Measurements from ENCODE around the gene TCAP. TPM values are rescaled to one million over a fixed set of nuclear protein-coding genes. Genes with fewer than 3 reads are reported as not detected.

TCAP gene
- total and polyA plus RNA-seq, 4 donors = 0.82 to 1.4 (median 1.2) TPM

DNA sequence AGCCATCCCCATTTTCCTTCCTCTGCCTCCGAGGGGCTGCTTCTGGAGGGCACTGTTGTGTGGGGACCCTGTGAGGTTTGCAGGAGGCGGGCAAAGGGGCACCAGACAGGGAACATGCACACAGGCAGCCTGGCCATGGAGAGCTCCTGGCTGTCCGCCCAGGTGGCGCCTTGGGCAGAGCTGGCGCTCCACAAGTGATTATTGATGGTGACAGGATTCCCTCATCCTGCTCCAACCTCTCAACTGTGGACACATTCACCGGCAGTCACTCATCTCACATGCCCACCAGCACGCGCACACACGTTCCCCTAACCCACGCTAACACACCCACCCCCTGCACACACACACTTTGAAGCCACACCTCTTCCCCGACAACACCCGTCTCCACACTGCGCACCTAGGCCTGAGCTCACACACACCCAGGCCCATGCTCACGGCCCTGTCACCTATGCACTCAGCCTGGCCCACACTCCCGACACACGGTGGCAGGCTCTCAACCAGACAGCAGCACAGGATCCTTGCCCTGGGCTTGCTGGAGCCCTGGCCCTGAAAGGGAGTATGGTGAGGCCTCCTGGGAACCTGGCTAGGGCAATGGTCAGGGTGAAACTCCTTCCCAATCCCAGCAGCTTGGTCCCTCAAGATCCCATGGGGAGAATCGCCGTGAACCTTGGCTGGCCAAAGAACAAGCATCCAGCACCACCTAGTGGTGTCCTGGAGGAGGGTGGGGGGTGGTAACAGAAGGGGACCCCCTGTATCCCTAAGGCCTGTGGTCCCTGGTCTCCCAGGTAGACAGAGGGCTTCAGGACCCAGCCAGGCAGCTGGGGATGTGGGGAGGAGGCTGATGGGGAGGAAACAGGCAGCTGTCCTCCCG, 6.7 kb downstream of the TCAP start:
- TF ChIP-seq, protein P1, sequence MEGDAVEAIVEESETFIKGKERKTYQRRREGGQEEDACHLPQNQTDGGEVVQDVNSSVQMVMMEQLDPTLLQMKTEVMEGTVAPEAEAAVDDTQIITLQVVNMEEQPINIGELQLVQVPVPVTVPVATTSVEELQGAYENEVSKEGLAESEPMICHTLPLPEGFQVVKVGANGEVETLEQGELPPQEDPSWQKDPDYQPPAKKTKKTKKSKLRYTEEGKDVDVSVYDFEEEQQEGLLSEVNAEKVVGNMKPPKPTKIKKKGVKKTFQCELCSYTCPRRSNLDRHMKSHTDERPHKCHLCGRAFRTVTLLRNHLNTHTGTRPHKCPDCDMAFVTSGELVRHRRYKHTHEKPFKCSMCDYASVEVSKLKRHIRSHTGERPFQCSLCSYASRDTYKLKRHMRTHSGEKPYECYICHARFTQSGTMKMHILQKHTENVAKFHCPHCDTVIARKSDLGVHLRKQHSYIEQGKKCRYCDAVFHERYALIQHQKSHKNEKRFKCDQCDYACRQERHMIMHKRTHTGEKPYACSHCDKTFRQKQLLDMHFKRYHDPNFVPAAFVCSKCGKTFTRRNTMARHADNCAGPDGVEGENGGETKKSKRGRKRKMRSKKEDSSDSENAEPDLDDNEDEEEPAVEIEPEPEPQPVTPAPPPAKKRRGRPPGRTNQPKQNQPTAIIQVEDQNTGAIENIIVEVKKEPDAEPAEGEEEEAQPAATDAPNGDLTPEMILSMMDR (IDR thresholded peaks at IDR 0.05; ENCODE audit: control extremely low read depth, extremely low read depth) = peak; percentile 12
- H3K4me1 ChIP-seq (ENCODE audit: control insufficient read depth in 5 of 5, insufficient read depth in 5 of 5, low read length in 5 of 5) = peaks cover under 1 to 28% (median 9%) of the 10 kb centered on the region in 5 donors
- peaks cover 0 to 10% (median 7%) of the 10 kb centered on the region in 3 donors for H3K27me3 ChIP-seq (ENCODE audit: control insufficient read depth in 3 of 3, insufficient read depth in 3 of 3, low read length in 2 of 3)
- DNase-seq = peak in 2 of 3 donors; percentile 61 to 62
- WGBS, 2 donors = 44 to 46% methylated on average over 19 of the region's 19 CpGs
- H3K27ac ChIP-seq (ENCODE audit: low read depth in 1 of 2, low read length in 1 of 2) = peak overlapping the region in 1 of 2 donors; percentile 64
- no peak overlapping the region for H3K9ac ChIP-seq (ENCODE audit: insufficient read depth in 1 of 2, low read length in 2 of 2)
- H3K4me3 ChIP-seq = no peak overlapping the region
- H3K36me3 ChIP-seq (ENCODE audit: control insufficient read depth in 4 of 4, insufficient read depth in 4 of 4, low read length in 4 of 4) = peaks cover 0 to 4% (median 0%) of the 10 kb centered on the region in 4 donors
- H3K9me3 ChIP-seq (ENCODE audit: control insufficient read depth in 4 of 4, insufficient read depth in 3 of 4, low read length in 3 of 4) = no peaks in the 10 kb centered on the region
- no peak for ATAC-seq (ENCODE audit: insufficient read depth, low FRiP score)

DNA sequence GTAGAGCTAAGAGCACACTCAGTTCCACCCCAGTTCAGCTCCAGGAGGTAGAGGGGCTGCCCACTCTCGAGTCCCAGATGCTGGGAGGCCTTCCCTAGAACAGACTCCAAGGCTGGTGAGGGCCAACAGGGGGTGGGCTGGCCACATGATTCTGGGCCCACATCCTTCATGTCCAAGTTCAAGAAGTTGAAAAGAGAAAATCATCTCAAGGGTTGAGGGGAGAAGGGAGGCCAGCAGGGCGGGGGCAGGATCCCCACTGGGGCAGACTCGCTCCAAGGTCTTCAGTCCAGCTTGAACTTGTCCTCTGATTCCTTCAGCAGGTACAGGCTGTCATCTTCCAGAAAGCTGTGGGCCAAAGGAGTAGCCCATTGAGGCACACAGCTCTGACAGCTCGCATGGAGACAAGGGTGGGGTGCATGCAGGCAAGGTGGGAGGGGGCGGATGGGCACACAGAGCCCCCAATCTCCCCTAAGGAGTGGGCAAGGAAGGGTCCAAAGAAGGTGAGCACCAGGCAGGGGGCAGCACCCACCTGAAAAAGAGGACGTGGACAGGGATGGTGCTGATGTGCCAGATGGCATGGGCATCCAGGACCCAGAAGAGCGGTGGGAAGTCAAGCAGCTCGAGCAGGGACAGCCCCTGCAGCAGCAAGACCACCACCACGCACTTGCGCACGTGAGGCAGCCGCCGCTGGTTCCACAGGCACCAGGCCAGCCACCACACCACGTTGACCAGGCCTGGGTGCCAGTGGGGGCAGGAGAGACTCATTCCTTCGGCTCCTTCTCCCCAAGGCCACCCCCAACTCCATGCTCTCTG, 7.6 kb downstream of the TCAP start:
- WGBS, 2 donors = 89 to 91% methylated on average over 15 of the region's 15 CpGs
- H3K9me3 ChIP-seq (ENCODE audit: control insufficient read depth in 4 of 4, insufficient read depth in 3 of 4, low read length in 3 of 4) = no peaks in the 10 kb centered on the region
- peaks cover 0 to 8% (median 7%) of the 10 kb centered on the region in 3 donors for H3K27me3 ChIP-seq (ENCODE audit: control insufficient read depth in 3 of 3, insufficient read depth in 3 of 3, low read length in 2 of 3)
- no peak overlapping the region for H3K27ac ChIP-seq (ENCODE audit: low read depth in 1 of 2, low read length in 1 of 2)
- peaks cover 5 to 31% (median 15%) of the 10 kb centered on the region in 5 donors for H3K4me1 ChIP-seq (ENCODE audit: control insufficient read depth in 5 of 5, insufficient read depth in 5 of 5, low read length in 5 of 5)
- peaks cover 0 to 7% (median 0%) of the 10 kb centered on the region in 4 donors for H3K36me3 ChIP-seq (ENCODE audit: control insufficient read depth in 4 of 4, insufficient read depth in 4 of 4, low read length in 4 of 4)
- no peak overlapping the region for H3K4me3 ChIP-seq
- H3K9ac ChIP-seq (ENCODE audit: insufficient read depth in 1 of 2, low read length in 2 of 2) = no peak overlapping the region
- TF ChIP-seq, protein P1 (IDR thresholded peaks at IDR 0.05; ENCODE audit: control extremely low read depth, extremely low read depth) = no peak
- no peak for ATAC-seq (ENCODE audit: insufficient read depth, low FRiP score)
- no peak for DNase-seq

DNA sequence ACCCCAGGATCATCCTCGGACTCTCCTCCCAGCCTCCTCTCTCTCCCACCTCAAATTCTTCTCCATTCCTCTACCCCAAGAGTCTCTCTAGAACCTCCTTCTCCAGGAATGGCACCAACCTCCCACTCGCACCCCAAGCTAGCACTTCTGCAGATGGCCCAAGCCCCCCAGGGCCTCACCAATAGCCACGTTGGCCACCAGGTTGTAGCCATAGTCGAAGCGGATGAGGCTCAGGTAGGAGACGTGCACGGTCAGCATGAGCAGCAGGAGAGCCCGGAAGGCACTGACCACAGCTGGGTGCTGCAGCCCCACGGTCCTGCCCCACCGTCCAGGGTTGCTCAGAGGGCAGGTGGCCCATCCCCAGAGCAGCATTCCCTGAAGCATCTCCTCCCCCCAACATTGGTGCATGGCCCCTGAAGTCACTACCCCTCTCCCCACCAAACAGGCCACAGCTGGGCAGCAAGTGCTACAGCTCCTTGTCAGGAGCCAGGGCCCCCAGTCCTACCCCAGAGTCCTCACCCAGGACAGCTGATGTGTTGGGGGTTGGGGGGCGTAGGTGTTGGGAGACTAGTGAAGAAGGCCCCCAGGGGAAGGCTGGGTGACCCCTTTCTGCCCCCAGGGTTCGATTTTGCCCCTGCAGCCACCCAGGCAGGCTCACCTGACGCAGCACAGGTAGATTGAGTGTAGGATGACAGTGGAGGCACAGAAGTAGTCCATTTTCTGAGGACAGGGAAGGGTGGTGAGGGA, 8.4 kb downstream of the TCAP start:
- H3K4me1 ChIP-seq (ENCODE audit: control insufficient read depth in 5 of 5, insufficient read depth in 5 of 5, low read length in 5 of 5) = peaks cover 9 to 39% (median 19%) of the 10 kb centered on the region in 5 donors
- TF ChIP-seq, protein P1 (IDR thresholded peaks at IDR 0.05; ENCODE audit: control extremely low read depth, extremely low read depth) = no peak
- DNase-seq (no peak), ATAC-seq (ENCODE audit: insufficient read depth, low FRiP score) (no peak)
- WGBS, 2 donors = 84 to 89% methylated on average over 13 of the region's 13 CpGs
- peaks cover 0 to 7% (median 1%) of the 10 kb centered on the region in 4 donors for H3K36me3 ChIP-seq (ENCODE audit: control insufficient read depth in 4 of 4, insufficient read depth in 4 of 4, low read length in 4 of 4)
- H3K27ac ChIP-seq (ENCODE audit: low read depth in 1 of 2, low read length in 1 of 2) = no peak overlapping the region
- H3K4me3 ChIP-seq = no peak overlapping the region
- H3K27me3 ChIP-seq (ENCODE audit: control insufficient read depth in 3 of 3, insufficient read depth in 3 of 3, low read length in 2 of 3) = peaks cover 0 to 6% (median 4%) of the 10 kb centered on the region in 3 donors
- H3K9ac ChIP-seq (ENCODE audit: insufficient read depth in 1 of 2, low read length in 2 of 2) = no peak overlapping the region
- H3K9me3 ChIP-seq (ENCODE audit: control insufficient read depth in 4 of 4, insufficient read depth in 3 of 4, low read length in 3 of 4) = no peaks in the 10 kb centered on the region

Measured in lung (tissue), 12 donors.